ENCODE data around the gene FASTKD1.

FASTKD1 gene

DNA sequence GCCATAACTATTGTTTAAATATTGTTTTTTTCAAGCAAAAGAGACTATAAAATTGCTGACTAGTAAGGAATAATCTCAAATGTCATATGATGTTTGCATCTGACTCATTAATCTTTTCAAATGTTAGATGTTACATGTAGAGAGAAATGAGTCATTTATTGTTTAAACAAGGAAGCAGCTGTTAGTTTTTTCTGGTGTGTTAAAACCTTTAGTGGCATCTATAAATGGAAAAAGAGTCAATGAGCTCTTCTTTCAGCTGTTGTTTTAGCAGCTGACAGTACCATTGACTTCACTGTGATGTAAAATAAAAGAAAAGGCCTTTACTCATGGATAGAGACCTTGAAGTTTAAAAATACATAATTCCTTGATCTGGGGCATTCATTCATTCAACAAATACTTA lies 66.0 kb downstream of the FASTKD1 start:
- no peak for DNase-seq (ENCODE audit: low read depth)

DNA sequence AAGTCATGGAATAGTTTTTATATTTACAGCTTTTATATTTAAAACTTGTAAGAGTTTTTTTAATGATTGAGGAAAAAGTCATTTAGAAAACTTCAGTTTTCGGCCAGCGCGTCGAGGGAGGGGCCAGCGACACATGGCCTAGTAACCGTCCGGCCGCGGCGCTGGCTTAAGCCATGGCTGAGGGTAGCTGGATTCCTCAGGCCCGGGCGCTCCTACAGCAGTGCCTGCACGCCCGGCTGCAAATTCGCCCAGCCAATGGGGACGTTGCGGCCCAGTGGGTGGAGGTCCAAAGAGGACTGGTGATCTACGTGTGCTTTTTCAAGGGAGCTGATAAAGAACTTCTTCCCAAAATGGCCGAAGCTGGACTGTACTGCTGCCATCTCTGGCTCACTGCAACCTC lies 69.0 kb downstream of the FASTKD1 start:
- DNase-seq (ENCODE audit: low read depth) = no peak

GRCh38 chr2:169495310-169495928 lies 78.2 kb downstream of the FASTKD1 start:
- no peak for DNase-seq (ENCODE audit: low read depth)

GRCh38 chr2:169493360-169493759 lies 80.3 kb downstream of the FASTKD1 start:
- no peak for DNase-seq (ENCODE audit: low read depth)

DNA sequence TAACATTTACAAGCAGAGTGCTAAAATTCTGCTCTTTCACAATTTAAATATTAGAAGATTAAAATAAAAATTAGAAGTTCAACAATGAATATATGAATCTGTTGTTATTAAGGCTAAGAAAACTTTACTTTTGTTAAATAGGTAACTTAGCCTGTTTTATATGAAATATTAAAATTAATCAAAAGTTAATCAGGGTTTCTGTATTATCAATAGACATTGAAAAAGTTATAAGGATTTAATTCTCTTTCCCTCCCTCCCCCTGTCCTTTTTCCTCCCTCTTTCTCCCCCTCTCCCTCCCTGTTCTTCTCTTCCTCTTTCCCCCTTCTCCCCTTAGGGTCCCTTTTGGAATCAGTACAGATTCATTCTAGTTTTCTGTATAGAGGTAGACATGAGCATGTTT lies 82.3 kb downstream of the FASTKD1 start:
- no peak for DNase-seq (ENCODE audit: low read depth)

DNA sequence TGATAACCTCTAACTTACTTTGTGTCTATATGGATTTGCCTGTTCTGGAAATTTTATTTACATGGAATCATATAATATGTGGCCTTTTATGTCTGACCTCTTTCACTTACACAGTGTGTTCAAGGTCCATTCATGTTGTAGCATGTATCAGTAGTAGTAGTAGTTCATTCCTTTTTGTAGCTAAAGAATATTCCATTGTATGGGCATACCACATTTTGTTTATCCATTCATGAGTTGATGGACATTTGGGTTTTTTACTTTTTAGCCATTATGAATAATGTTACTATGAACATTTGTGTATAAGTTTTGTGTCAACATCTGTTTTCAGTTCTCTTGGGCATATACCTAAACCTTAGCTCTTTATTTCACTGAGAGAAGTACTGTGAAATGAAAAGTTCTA lies 82.8 kb downstream of the FASTKD1 start:
- DNase-seq (ENCODE audit: low read depth) = no peak

GRCh38 chr2:169486487-169486886 lies 87.2 kb downstream of the FASTKD1 start:
- DNase-seq (ENCODE audit: low read depth) = no peak

DNA sequence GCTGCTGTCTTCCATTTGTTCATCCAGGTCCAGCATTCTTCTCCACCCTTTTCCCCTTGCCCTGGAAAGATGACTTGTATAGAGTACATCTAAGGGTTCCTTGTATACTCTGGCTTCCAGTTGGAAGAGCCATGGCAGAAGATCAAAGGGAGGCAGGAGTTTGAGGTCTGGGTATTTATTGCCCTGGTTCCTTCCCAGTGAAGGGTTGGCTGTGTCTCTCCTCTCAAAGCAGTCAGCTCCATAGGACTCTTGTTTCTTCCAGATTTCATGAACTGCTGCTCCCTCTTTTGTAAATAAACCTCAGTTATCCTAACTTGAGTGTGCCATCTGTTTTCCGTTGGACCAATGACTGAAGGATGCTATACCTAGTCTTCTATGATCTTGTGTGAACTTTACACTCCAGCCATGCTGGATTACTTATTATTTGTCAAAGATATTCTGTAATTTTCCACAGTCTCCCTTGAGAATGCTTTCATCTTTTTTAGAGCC lies 88.0 kb downstream of the FASTKD1 start:
- no peak for DNase-seq (ENCODE audit: low read depth)

DNA sequence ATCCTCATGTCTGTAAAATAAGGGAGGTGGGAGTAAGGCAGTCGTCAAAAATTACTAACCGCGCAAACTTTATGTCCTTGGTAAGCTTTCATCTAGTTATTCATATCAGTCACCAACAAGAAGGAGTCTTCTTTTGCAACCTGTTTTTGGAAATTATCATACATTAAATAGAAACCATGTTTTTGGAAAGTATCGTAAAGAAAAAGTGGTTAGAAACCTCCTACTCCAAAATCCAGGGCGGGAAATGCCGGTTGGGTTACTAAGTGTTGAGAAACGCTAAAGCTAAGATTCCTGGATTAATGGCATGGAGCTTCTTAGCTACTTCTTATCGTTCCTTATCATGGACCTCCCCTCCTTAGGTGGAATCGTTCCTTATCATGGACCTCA lies 93.6 kb downstream of the FASTKD1 start:
- no peak for DNase-seq (ENCODE audit: low read depth)

Measured in stimulated activated CD8-positive, alpha-beta memory T cell treated with anti-CD3 and anti-CD28 coated beads, Interleukin-12 subunit alpha, Interleukin-12 subunit beta, amount 100 ng/mL, for 1 hour (primary cell).